Effector memory CD8-positive, alpha-beta T cell (primary cell): ENCODE measurements around the gene ZNF689.
A peak's percentile ranks its signal among the peaks of the same experiment; 100 is the strongest.
"Not testable (repeated sequence)": the region's sequence is repeated elsewhere in the genome, so short reads cannot be mapped to it uniquely, and the experiment has no call there.

Experiments used
- ATAC-seq: fragments of 150-1000 bp; cut with Tn5 transposase; replicated peaks from 2 replicates; pipeline ENCODE4 v1.10.0; 2021; ENCODE audit warnings: mild to moderate bottlenecking, moderate library complexity
- DNase-seq, 3 experiments: peaks; one replicate each; pipeline ENCODE4 v3.0.0; 2021
- H3K27ac Mint-ChIP-seq, 2 donors: one replicate each; pipeline ENCODE4 v1.8.0; 2022; ENCODE audit warnings: mild to moderate bottlenecking in 2 of 2, mixed read lengths in 2 of 2, moderate library complexity in 2 of 2
- H3K27me3 Mint-ChIP-seq, 2 donors: one replicate each; pipeline ENCODE4 v1.8.0; 2022; ENCODE audit warnings: mixed read lengths in 2 of 2
- H3K36me3 Mint-ChIP-seq: one replicate; pipeline ENCODE4 v1.8.0; 2022; ENCODE audit warnings: mild to moderate bottlenecking, moderate library complexity, mixed read lengths; ENCODE audit not compliant: insufficient read depth
- H3K4me1 Mint-ChIP-seq, 2 donors: one replicate each; pipeline ENCODE4 v1.8.0; 2022; ENCODE audit warnings: low read depth in 2 of 2, mixed read lengths in 2 of 2
- H3K4me3 Mint-ChIP-seq, 2 donors: one replicate each; pipeline ENCODE4 v1.8.0; 2022; ENCODE audit warnings: mild to moderate bottlenecking in 2 of 2, mixed read lengths in 2 of 2, moderate library complexity in 2 of 2
- H3K9me3 Mint-ChIP-seq, 2 donors: one replicate each; pipeline ENCODE4 v1.8.0; 2022; ENCODE audit warnings: mixed read lengths in 2 of 2

The ZNF689 gene

GRCh38 chr16:30602616-30603277 lies 7.4 kb downstream of the ZNF689 start:
- no peak for DNase-seq
- Mint-ChIP-seq H3K4me1 (peaks cover 5 to 7% of the 10 kb centered on the region in 2 donors), H3K27me3 (no peaks in the 10 kb centered on the region), H3K9me3 (no peaks in the 10 kb centered on the region), H3K27ac (no peak overlapping the region), H3K4me3 (no peak overlapping the region), H3K36me3 (peaks cover 52% of the 10 kb centered on the region)
- no peak for ATAC-seq

- H3K27ac Mint-ChIP-seq, result peak overlapping the region in 1 of 2 donors; percentile 36
- H3K9me3 Mint-ChIP-seq, result no peaks in the 10 kb centered on the region
- H3K27me3 Mint-ChIP-seq, result no peaks in the 10 kb centered on the region
- DNase-seq, result no peak
- ATAC-seq, result no peak
- no peak overlapping the region for H3K4me3 Mint-ChIP-seq
- peaks cover 0 to 7% of the 10 kb centered on the region in 2 donors for H3K4me1 Mint-ChIP-seq
- H3K36me3 Mint-ChIP-seq, result peaks cover 45% of the 10 kb centered on the region
These were observed 8.2 kb downstream of the ZNF689 start for GRCh38 chr16:30601966-30602365.

- DNase-seq (no peak), ATAC-seq (no peak)
- Mint-ChIP-seq H3K27ac (no peak overlapping the region), H3K4me1 (peaks cover 0 to 6% of the 10 kb centered on the region in 2 donors), H3K36me3 (peaks cover 35% of the 10 kb centered on the region), H3K4me3 (no peak overlapping the region), H3K9me3 (no peaks in the 10 kb centered on the region), H3K27me3 (no peaks in the 10 kb centered on the region)
These were observed 9.3 kb downstream of the ZNF689 start for GRCh38 chr16:30600929-30601328.

- Mint-ChIP-seq H3K36me3 (peaks cover 28% of the 10 kb centered on the region), H3K9me3 (no peaks in the 10 kb centered on the region), H3K4me1 (peaks cover 0 to 6% of the 10 kb centered on the region in 2 donors), H3K27me3 (no peaks in the 10 kb centered on the region), H3K4me3 (no peak overlapping the region), H3K27ac (no peak overlapping the region)
- ATAC-seq (no peak), DNase-seq (no peak)
These were observed 10.0 kb downstream of the ZNF689 start for GRCh38 chr16:30600215-30600614.

- no peak overlapping the region for H3K4me3 Mint-ChIP-seq
- no peaks in the 10 kb centered on the region for H3K9me3 Mint-ChIP-seq
- H3K27me3 Mint-ChIP-seq, result no peaks in the 10 kb centered on the region
- no peak overlapping the region for H3K27ac Mint-ChIP-seq
- DNase-seq (no peak), ATAC-seq (no peak)
- H3K36me3 Mint-ChIP-seq, result no peaks in the 10 kb centered on the region
- no peaks in the 10 kb centered on the region for H3K4me1 Mint-ChIP-seq
These were observed 17.3 kb downstream of the ZNF689 start for GRCh38 chr16:30592871-30593270.

- DNase-seq, H3K27me3 Mint-ChIP-seq, H3K9me3 Mint-ChIP-seq, H3K27ac Mint-ChIP-seq, H3K4me3 Mint-ChIP-seq, ATAC-seq, H3K36me3 Mint-ChIP-seq, H3K4me1 Mint-ChIP-seq: not testable (repeated sequence)
These were observed 19.3 kb downstream of the ZNF689 start for GRCh38 chr16:30590869-30591268.

GRCh38 chr16:30589582-30589981 lies 20.6 kb downstream of the ZNF689 start:
- H3K4me1 Mint-ChIP-seq, result peaks cover 11% of the 10 kb centered on the region in 2 donors
- H3K27ac Mint-ChIP-seq, H3K9me3 Mint-ChIP-seq, ATAC-seq, DNase-seq, H3K27me3 Mint-ChIP-seq, H3K36me3 Mint-ChIP-seq, H3K4me3 Mint-ChIP-seq: not testable (repeated sequence)

GRCh38 chr16:30588651-30589050 lies 21.5 kb downstream of the ZNF689 start:
- Mint-ChIP-seq H3K27ac (no peak overlapping the region), H3K27me3 (no peaks in the 10 kb centered on the region), H3K9me3 (no peaks in the 10 kb centered on the region), H3K36me3 (peaks cover 5% of the 10 kb centered on the region), H3K4me3 (no peak overlapping the region), H3K4me1 (peaks cover 11% of the 10 kb centered on the region in 2 donors)
- DNase-seq, result no peak
- ATAC-seq, result no peak

- DNase-seq (peak; percentile 90 to 92 (median 90)), ATAC-seq (peak; percentile 99)
- peaks cover 18% of the 10 kb centered on the region for H3K36me3 Mint-ChIP-seq
- H3K4me3 Mint-ChIP-seq, result peak within 1 kb of the TSS; percentile 87 to 88
- H3K9me3 Mint-ChIP-seq, result no peaks in the 10 kb centered on the region
- H3K27ac Mint-ChIP-seq, result peak within 1 kb of the TSS; percentile 68 to 79
- H3K4me1 Mint-ChIP-seq, result peaks cover 14 to 20% of the 10 kb centered on the region in 2 donors
- no peaks in the 10 kb centered on the region for H3K27me3 Mint-ChIP-seq
These were observed 24.6 kb downstream of the ZNF689 start, which contains the start of gene ZNF785 for GRCh38 chr16:30585400-30586191. Gene ZNF785, minus strand, starts transcription at chr16:30585697. Its CDS starts 86 bp downstream, at chr16:30585611.

GRCh38 chr16:30585022-30585399 lies 25.2 kb downstream of the ZNF689 start:
- ATAC-seq (peak; percentile 14), DNase-seq (no peak)
- Mint-ChIP-seq H3K27me3 (no peaks in the 10 kb centered on the region), H3K4me1 (peaks cover 14 to 20% of the 10 kb centered on the region in 2 donors), H3K27ac (peak overlapping the region; percentile 63 to 68), H3K9me3 (no peaks in the 10 kb centered on the region), H3K4me3 (peak overlapping the region; percentile 87 to 88), H3K36me3 (peaks cover 18% of the 10 kb centered on the region)

- peaks cover 14 to 20% of the 10 kb centered on the region in 2 donors for H3K4me1 Mint-ChIP-seq
- H3K9me3 Mint-ChIP-seq, result no peaks in the 10 kb centered on the region
- DNase-seq (no peak), ATAC-seq (no peak)
- H3K36me3 Mint-ChIP-seq, result peaks cover 30% of the 10 kb centered on the region
- H3K27ac Mint-ChIP-seq, result no peak overlapping the region
- no peaks in the 10 kb centered on the region for H3K27me3 Mint-ChIP-seq
- no peak overlapping the region for H3K4me3 Mint-ChIP-seq
These were observed 27.4 kb downstream of the ZNF689 start for GRCh38 chr16:30582611-30583340.

- ATAC-seq, result no peak
- no peak overlapping the region for H3K27ac Mint-ChIP-seq
- H3K36me3 Mint-ChIP-seq, result peaks cover 30% of the 10 kb centered on the region
- no peak for DNase-seq
- no peaks in the 10 kb centered on the region for H3K9me3 Mint-ChIP-seq
- no peaks in the 10 kb centered on the region for H3K27me3 Mint-ChIP-seq
- no peak overlapping the region for H3K4me3 Mint-ChIP-seq
- H3K4me1 Mint-ChIP-seq, result peaks cover 14 to 20% of the 10 kb centered on the region in 2 donors
These were observed 28.7 kb downstream of the ZNF689 start for GRCh38 chr16:30581457-30581856.

GRCh38 chr16:30574678-30575077 lies 35.5 kb downstream of the ZNF689 start:
- H3K4me3 Mint-ChIP-seq, result no peak overlapping the region
- peaks cover 16% of the 10 kb centered on the region for H3K36me3 Mint-ChIP-seq

More at GRCh38 chr16:30574678-30575077, 35.5 kb downstream of the ZNF689 start:
- no peaks in the 10 kb centered on the region for H3K27me3 Mint-ChIP-seq
- no peaks in the 10 kb centered on the region for H3K9me3 Mint-ChIP-seq
- ATAC-seq (no peak), DNase-seq (no peak)
- peak overlapping the region in 1 of 2 donors; percentile 26 for H3K27ac Mint-ChIP-seq
- peaks cover 11 to 16% of the 10 kb centered on the region in 2 donors for H3K4me1 Mint-ChIP-seq
